ENCODE measurements around the gene SLC38A10.

GRCh38 chr17:81208651-81209050 lies 86.5 kb downstream of the SLC38A10 start:
- TF ChIP-seq POLR2A (IDR thresholded peaks at IDR 0.05; ENCODE audit: low read length) = no peak
- no peak for TF ChIP-seq GATA1 (IDR thresholded peaks at IDR 0.05; ENCODE audit: low read depth, low read length)
